ENCODE data around the gene IFIH1. TPM values are rescaled to one million over a fixed set of nuclear protein-coding genes. Genes with fewer than 3 reads are reported as not detected.
A peak's percentile ranks its signal among the peaks of the same experiment; 100 is the strongest.

Gene IFIH1
- total RNA-seq, 1 donor from 2014 or later: 6.6 TPM

DNA sequence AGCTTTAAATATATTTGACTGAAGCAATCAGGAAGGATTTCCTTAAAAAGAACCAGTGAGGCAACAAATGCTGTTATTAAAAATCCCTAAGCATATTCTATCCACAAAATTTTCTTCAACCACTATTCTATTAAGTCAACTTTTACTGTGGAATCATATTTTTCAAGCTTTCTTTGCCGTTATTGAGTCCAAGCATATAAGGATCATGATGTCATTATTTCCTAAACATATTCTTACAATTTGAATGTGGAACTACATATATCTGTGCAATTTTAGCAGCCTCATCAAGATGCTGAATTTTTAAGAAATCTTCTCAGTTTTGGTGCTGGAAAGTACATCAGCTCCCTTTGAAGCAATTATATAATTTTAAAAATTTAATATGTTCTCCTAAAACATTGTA is 5.6 kb downstream of the IFIH1 start:
- Mint-ChIP-seq H3K9me3 (ENCODE audit: low read depth) (peaks cover 4% of the 10 kb centered on the region), H3K4me3 (ENCODE audit: low read depth) (no peak overlapping the region), H3K4me1 (ENCODE audit: low read depth) (peaks cover 2% of the 10 kb centered on the region), H3K36me3 (ENCODE audit: insufficient read depth) (no peaks in the 10 kb centered on the region), H3K27me3 (no peaks in the 10 kb centered on the region), H3K27ac (no peak overlapping the region)
- TF ChIP-seq, protein P1, sequence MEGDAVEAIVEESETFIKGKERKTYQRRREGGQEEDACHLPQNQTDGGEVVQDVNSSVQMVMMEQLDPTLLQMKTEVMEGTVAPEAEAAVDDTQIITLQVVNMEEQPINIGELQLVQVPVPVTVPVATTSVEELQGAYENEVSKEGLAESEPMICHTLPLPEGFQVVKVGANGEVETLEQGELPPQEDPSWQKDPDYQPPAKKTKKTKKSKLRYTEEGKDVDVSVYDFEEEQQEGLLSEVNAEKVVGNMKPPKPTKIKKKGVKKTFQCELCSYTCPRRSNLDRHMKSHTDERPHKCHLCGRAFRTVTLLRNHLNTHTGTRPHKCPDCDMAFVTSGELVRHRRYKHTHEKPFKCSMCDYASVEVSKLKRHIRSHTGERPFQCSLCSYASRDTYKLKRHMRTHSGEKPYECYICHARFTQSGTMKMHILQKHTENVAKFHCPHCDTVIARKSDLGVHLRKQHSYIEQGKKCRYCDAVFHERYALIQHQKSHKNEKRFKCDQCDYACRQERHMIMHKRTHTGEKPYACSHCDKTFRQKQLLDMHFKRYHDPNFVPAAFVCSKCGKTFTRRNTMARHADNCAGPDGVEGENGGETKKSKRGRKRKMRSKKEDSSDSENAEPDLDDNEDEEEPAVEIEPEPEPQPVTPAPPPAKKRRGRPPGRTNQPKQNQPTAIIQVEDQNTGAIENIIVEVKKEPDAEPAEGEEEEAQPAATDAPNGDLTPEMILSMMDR (IDR thresholded peaks at IDR 0.05; ENCODE audit: unreplicated experiment): no peak
- DNase-seq (ENCODE audit: low spot score, unreplicated experiment): no peak

DNA sequence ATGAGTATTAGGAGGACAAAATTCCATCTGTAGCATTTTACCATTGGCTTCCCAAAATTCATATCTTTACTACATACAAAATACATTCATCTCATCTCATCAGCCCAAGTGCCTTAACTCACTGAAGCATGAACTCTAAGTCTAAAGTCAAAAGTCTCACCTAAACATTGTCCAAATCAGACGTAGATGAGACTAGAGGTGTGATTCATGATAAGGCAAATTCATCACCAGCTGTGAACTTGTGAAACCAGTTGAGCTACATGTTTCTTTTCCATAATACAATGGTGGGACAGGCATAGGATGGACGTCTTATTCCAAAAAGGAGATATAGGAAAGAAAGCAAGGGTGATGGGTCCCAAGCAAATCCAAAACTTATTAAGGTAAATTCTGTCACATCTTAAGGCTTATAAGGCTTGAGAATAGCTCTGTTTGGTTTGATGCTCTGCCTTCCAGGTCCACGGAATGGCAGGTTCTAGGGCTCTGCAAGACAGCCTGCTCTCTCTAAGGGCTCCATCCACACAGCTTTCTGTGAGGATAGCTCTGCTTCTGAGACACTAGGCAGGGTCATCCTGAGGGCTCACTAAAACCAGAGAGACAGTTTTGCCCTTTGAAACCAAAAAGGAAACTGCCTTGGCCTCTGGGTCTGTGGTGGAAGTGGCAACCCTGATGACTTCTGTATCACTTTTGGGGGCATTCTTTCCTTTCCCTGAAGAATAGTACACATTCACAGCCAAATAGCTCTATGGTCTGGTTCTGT is 9.6 kb downstream of the IFIH1 start:
- no peaks in the 10 kb centered on the region for H3K27me3 Mint-ChIP-seq
- H3K36me3 Mint-ChIP-seq (ENCODE audit: insufficient read depth): no peaks in the 10 kb centered on the region
- H3K27ac Mint-ChIP-seq: no peak overlapping the region
- H3K4me3 Mint-ChIP-seq (ENCODE audit: low read depth): no peak overlapping the region
- H3K9me3 Mint-ChIP-seq (ENCODE audit: low read depth): no peaks in the 10 kb centered on the region
- DNase-seq (ENCODE audit: low spot score, unreplicated experiment): no peak
- H3K4me1 Mint-ChIP-seq (ENCODE audit: low read depth): no peaks in the 10 kb centered on the region
- TF ChIP-seq, protein P1 (IDR thresholded peaks at IDR 0.05; ENCODE audit: unreplicated experiment): no peak

DNA sequence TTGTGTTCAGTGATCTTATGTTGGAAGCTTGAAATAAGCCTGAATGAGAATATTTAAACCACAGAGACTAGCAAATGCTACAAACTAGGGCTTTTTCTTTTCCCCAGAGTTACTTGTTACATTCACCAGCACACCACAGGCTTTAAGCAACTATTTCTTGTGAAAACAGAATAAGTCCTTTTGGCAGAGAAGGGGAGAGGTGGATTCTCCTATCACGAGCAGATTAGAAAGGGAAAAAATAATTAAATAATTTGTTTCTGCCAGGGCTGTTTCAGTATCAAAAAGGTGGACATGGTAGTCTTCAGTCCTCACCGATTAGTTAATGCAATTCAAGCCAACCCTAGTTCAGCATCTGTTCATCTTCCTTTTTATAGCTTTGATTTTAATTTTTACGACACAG is 12.6 kb downstream of the IFIH1 start:
- TF ChIP-seq, protein P1 (IDR thresholded peaks at IDR 0.05; ENCODE audit: unreplicated experiment): no peak
- Mint-ChIP-seq H3K27ac (no peak overlapping the region), H3K4me1 (ENCODE audit: low read depth) (no peaks in the 10 kb centered on the region), H3K4me3 (ENCODE audit: low read depth) (no peak overlapping the region), H3K36me3 (ENCODE audit: insufficient read depth) (no peaks in the 10 kb centered on the region), H3K27me3 (no peaks in the 10 kb centered on the region), H3K9me3 (ENCODE audit: low read depth) (no peaks in the 10 kb centered on the region)
- no peak for DNase-seq (ENCODE audit: low spot score, unreplicated experiment)

DNA sequence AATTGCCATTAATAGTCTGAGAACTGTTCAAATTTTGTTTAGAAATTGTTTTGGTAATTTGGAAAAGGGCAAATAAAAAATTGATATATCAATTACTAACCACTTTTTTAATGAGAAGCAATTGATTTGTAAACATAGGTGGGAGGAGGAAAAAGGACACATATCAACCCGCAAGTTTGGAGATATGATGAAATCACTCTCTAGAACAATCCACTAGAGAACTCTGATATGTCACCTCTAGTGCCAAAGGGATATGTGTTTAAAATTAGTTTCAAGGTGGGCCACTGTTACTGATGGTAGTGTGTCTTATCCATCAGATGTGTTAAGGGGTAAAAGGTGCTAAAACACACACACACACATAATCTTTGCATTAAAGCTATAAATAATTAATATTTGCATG is 16.6 kb downstream of the IFIH1 start:
- no peak for DNase-seq (ENCODE audit: low spot score, unreplicated experiment)
- Mint-ChIP-seq H3K4me1 (ENCODE audit: low read depth) (no peaks in the 10 kb centered on the region), H3K27ac (no peak overlapping the region), H3K9me3 (ENCODE audit: low read depth) (no peaks in the 10 kb centered on the region), H3K27me3 (no peaks in the 10 kb centered on the region), H3K4me3 (ENCODE audit: low read depth) (no peak overlapping the region), H3K36me3 (ENCODE audit: insufficient read depth) (no peaks in the 10 kb centered on the region)
- TF ChIP-seq, protein P1 (IDR thresholded peaks at IDR 0.05; ENCODE audit: unreplicated experiment): no peak

DNA sequence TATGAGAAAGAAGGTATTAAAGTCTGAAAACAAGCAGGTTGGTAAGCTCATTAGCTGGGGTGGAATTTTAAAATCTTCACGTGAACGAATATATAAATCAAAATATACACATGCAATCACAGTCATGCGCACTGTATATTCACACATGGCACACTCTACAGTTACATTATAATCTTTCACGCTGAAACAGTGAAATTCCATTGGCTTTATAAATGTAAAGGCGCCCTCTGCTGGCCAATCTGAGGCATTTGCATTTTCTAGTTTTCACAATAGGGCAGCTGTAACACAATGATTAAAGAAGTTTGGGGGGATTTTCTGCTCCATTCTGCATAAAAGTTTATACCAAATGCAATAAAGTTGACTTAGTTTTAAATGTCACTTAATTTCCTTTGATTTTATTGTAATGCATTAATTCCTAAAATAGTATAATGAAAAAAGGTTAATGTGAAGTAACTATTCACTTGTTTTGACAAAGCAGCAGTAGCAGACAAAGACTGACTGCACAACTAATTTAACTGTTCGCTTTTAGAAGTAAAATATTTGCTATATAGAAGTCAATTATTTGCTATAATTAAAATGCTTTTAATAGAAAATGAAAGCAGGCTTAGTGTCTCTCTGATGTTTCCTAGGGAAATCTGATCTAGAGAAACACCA is 17.2 kb downstream of the IFIH1 start:
- no peak for DNase-seq (ENCODE audit: low spot score, unreplicated experiment)
- H3K4me3 Mint-ChIP-seq (ENCODE audit: low read depth): no peak overlapping the region
- no peak overlapping the region for H3K27ac Mint-ChIP-seq
- no peaks in the 10 kb centered on the region for H3K36me3 Mint-ChIP-seq (ENCODE audit: insufficient read depth)
- no peaks in the 10 kb centered on the region for H3K9me3 Mint-ChIP-seq (ENCODE audit: low read depth)
- no peaks in the 10 kb centered on the region for H3K4me1 Mint-ChIP-seq (ENCODE audit: low read depth)
- H3K27me3 Mint-ChIP-seq: no peaks in the 10 kb centered on the region
- TF ChIP-seq, protein P1 (IDR thresholded peaks at IDR 0.05; ENCODE audit: unreplicated experiment): peak; percentile 91
